ENCODE results near the gene BACE2.

Gene BACE2

GRCh38 chr21:41167348-41168342 lies at the start of gene BACE2:
TSS of gene BACE2 (plus strand) at chr21:41168160. CDS start at chr21:41168264, 104 bp downstream.
- peak; percentile 41 for DNase-seq

DNA sequence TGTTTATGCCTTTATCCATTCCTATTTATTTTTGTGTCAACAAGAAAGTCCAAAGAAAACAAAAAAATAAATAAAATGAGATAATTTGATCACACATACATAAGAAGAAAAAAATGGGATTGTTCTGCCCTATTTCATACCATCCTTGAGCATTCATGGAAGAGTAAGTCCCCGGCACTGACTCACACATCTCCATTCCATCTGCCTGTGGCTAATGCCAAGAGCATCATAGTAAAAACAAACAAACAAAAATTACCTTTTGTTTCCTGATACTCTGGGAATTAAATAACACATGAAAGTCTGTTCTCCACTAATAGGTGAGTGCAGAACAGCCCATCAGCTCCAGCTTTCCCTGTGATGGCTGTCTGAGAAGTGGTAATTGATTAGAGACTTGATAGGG lies 48.1 kb upstream of the BACE2 start:
- no peak for DNase-seq

GRCh38 chr21:41120997-41121396 lies 47.0 kb upstream of the BACE2 start:
- DNase-seq: no peak

DNA sequence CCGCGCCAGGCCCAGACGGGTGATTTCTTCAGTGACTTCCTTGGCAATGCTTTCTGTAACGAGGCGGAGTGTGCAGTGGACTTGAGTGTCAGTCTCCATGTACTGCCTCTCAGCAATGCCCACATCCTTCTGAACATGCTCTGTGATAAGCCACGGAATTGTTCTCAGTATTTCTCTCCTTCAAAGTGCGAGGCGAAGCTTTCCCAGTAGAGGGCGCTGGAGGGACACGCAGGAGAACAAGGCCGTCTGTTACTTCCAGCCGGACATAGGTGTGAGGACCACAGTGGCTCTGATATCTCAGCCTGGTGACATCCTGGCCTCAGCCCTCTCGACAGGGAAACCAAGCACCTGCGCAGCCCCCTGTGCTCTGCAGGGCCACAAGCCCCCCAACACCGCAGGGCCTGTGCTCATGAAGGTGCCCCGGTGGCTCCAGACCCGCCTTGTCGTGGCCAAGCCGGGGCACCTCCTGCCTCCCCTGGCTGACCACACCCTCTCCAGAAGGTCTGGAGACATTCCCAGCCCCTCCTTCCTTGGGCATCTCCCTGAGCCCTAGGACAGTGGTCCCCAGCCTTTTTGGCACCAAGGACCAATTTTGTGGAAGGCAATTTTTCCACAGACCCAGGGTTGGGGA lies 46.1 kb upstream of the BACE2 start:
- peak; percentile 41 for DNase-seq

DNA sequence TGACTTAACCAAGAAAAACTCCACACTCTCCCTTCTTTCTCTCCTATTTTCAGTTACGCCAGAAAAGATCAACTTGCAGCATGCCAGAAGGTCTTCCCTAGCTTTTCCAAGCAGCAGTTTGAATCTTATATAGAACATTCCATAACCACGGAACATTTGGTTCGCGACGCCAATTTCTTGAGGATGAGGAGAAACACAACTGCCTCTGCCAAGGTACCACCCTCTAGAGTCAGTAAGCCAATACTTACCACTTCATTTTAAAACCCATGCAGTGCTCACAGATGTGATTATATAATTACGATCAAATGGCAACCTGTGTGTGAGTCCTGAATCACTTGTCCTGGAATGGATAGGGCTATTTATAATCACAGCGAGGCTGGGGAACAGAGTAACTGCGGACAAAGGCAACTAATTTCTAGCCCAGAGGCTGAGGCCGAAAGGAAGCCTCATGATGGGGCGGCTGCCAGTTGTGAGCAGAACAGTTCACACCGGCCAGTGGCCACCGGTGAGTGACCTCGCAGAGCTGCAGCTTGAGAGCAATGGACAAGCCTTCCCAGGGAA lies 43.2 kb upstream of the BACE2 start:
- DNase-seq: no peak

- no peak for DNase-seq
Observed at GRCh38 chr21:41128981-41129380, 39.0 kb upstream of the BACE2 start.

DNA sequence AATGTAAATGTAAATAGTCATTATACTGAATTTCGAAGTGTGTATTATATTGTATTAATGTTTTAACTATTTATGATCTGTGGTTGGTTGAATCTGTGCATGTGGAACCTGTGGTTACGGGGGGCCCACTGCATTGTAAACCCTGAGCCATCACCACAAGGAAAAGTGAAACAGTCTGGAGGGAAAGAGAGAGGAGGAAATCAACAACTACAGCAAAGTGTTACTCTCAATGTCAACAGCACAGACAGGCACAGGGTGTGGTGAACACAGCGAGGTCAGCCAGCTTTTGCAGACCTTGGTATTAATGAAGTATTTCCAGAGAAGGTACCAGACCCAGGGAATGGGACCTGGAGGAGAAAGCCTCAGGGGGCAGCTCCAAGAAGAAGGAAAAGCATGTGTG lies 37.1 kb upstream of the BACE2 start:
- no peak for DNase-seq

- no peak for DNase-seq
Observed at GRCh38 chr21:41133874-41134522, 34.0 kb upstream of the BACE2 start.

- DNase-seq: no peak
Observed at GRCh38 chr21:41135746-41136145, 32.2 kb upstream of the BACE2 start.

DNA sequence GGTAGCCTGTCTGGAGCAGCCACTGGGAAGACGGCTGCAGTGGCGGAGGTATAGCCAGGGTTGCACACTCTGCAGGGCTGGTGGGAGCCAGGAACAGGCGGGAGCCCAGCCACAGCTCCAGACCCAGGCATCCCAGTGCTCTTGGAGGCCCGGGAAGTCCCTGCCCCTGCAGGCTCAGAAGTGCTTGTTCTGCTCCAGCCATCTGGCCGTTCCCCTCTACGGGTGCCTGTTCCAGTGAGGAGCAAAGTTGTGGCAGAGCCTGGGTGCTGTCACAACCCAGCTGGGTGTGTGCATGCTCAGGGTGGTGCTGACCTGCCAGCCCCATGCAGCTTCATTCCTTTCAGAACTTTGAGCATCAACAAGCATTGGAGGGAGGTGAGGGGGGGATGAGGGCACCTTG lies 31.7 kb upstream of the BACE2 start:
- DNase-seq: no peak

GRCh38 chr21:41137401-41137800 lies 30.6 kb upstream of the BACE2 start:
- no peak for DNase-seq

DNA sequence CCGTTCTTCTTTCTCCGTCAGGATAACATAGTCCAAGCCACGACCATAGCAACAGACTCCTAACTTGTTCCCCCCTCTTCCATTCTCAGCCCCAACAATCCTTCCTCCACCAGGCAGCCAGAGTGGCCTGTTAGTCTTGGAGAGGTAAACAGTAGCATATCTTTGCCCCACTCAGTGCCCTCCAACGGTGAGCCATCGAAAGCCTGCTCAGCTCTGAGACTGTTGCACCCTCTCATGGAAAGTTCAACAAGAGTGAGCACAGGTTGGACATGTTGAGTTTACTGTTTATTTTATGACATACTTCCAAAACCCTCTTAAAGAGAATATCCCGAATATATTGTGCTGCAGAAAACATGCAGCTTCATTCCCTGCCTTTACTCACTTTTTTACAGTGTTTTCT lies 30.1 kb upstream of the BACE2 start:
- DNase-seq: no peak

- DNase-seq: no peak
Observed at GRCh38 chr21:41138711-41139110, 29.2 kb upstream of the BACE2 start.

DNA sequence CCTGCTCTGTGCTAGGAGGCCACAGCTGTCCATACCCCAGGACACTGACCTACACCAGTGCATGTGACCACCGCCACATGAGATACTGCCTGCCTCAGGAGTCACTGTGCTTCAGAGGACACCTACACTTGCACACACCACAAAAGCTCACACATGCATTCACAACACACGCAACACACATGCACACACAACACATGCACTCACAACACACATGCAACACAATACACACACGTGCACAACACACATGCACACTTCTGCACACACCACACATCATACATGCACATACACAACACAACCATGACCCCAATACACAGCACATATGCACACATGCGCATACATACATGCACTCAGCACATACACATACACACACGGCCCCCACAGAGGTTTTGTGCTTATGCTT lies 28.7 kb upstream of the BACE2 start:
- no peak for DNase-seq

- no peak for DNase-seq
Observed at GRCh38 chr21:41139951-41140350, 28.0 kb upstream of the BACE2 start.

- DNase-seq: no peak
Observed at GRCh38 chr21:41141031-41141457, 26.9 kb upstream of the BACE2 start.

GRCh38 chr21:41142051-41142795 lies 25.7 kb upstream of the BACE2 start:
- DNase-seq: no peak

DNA sequence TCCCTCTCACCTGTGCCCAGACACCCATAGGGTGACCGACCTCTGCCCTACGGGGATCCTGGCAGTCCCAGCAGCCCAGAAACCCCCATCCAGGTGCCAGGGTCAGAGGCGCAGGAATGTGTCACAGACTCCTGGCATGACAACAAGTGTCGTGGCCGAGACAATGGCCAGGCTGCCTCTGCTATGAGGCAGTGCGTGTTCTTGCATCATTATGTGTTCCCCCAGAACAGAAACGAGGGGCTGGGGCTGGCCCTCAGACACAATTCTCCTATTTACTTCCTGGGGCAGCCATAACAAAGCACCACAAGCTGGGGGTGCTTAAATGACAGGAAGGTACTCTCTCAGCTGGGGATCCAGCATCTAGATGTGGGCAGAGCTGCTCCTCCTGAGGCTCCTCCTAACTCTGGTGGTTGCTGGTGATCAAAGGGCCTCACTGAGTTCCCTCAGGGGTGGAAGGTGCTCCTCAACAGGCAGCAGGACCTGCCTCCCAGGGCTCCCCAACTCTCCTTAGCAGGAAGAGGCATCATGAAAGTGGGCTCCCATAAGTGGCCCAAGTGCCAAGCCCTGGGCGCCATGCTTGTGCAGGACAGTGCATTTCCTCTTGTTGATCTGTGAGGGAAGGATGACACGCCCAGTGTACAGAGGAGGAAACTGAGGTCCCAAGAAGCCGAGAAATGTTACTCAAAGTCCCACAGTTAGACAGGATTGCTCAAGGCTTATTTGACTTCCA lies 24.2 kb upstream of the BACE2 start:
- DNase-seq: no peak

DNA sequence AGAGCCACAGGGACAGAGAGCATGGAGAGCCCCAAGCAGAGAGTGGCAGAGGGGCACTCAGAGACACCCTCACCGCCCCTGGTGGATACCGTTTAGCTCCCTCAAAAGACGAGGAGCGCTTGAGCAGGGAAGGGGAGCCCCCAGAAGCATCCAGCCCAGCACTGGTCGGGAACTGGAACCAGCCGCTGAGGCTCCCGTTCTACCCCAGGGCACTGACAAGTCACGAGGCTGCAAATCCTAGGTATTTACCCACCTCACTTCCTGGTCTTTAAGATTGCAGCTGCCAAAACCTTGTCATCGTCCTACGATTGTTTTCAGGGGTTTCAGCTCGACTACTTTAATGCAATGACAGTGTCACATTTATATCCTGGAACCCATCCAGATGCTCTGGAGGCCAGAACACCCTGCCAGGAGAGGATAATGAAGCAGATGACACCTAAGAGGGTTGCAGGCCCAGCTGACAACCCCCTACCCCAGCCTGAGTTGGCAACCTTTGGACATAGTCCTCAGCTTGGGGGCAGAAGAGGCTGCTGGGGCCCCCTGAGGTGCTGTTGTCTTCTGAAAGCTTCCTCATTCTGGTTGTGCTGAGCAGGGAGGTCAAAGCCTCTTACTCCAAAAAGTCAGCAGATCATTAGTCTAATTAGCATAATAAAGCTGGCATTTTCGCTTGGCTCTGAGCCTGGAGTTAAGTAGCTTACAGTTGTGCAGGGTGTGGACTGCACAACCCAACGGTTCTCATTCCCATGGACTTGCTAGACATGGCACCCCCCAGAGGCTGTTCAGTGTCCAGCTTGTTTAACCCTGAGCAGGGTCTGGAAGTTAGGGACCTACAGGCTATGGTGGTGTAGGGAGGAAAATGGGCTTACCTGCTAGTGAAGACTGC lies 20.6 kb upstream of the BACE2 start:
- no peak for DNase-seq

DNA sequence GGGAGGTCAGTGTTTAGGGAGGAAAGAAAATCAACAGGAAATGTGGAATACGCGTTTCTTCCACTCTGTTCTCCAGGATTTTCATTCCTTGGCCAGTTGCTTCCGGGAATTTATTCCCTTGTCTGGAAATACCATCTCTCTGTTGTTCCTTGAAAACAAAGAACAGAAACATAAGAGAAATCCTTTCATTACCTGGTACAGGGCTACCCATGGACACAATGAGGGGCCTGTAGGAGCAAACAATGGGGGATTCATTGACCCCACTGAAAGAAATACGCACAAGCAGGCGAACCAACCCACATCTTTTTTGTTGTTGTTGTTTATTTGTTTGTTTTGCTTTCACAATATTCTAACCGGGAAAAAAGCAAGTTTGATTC lies 20.0 kb upstream of the BACE2 start:
- no peak for DNase-seq

GRCh38 chr21:41148798-41149197 lies 19.2 kb upstream of the BACE2 start:
- no peak for DNase-seq
